Measurements from ENCODE around the gene GOLGA6L9. TPM values are rescaled to one million over a fixed set of nuclear protein-coding genes. Genes with fewer than 3 reads are reported as not detected.
"Not testable (repeated sequence)": the region's sequence is repeated elsewhere in the genome, so short reads cannot be mapped to it uniquely, and the experiment has no call there.

Gene GOLGA6L9, protein sequence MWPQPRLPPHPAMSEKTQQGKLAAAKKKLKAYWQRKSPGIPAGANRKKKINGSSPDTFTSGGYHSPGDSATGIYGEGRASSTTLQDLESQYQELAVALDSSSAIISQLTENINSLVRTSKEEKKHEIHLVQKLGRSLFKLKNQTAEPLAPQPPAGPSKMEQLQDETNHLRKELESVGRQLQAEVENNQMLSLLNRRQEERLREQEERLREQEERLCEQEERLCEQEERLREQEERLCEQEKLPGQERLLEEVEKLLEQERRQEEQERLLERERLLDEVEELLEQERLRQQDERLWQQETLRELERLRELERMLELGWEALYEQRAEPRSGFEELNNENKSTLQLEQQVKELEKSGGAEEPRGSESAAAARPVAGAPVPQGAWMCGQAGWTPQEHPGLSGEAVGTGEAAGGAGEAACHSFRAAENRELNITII
- total RNA-seq: 0.99 TPM
- long read RNA-seq, partial matches to known transcripts: 1 of 1 reads
- long read RNA-seq, other reads (novel, unspliced or antisense): 0 of 1 reads

DNA sequence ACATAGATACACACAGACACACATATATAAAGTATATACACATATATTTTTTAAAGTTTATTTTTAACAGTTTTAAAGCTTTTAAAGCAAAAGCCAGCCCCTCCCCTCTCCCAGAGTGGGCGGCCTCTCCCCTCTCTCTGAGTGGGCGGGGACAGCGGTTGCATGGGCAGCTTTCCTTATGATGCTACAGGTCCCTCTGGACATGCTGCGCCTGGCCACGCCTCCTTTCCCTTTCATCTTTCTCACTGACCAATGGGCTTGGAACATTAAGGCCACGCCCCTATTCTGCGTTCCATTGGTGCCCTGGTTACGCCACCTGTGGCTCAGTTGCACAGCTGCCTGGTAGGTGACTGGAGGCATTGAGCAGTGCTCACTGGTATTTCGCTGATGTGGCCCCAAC, at the start of gene GOLGA6L9:
Gene GOLGA6L9, plus strand, starts transcription at position 124 of the 400 bp plus-strand sequence. Its CDS starts 264 bp downstream, at position 388.
- intact Hi-C loops (cut with micrococcal nuclease); H3K27ac ChIP-seq (replicated peaks); H3K4me1 ChIP-seq; H3K27me3 ChIP-seq (ENCODE audit: low read depth); H3K36me3 ChIP-seq; DNase-seq; H3K4me3 ChIP-seq; H3K9me3 ChIP-seq (replicated peaks): not testable (repeated sequence)

DNA sequence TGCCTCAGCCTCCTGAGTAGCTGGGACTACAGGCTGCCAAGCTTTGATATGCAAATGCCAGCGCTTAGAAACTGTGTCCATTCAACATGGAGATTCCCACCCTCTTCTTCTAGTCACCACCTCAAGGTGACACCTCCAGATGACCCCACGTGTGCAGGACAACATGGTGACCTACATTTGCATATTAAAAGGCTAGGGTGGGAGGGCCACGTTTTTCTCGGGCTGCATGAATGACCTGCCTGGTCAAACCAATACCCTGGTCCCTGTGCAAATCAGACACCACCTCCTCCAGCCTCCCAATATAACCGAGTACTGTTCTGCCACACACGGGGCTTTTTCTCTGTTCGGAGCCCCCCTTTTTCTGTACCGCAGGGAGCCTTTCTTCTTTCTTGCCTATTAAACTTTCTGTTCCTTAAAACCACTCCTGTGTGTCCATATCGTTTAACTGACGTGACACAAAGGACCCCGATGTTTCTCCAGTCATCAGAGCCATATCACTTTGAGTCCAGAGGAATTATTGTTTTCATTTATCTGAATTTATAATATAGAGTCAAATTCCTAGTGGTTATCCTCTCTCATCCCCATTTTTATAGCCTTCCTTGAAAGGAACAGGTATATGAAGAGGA, 48.2 kb upstream of the GOLGA6L9 start:
- H3K4me3 ChIP-seq; intact Hi-C loops (cut with micrococcal nuclease); H3K36me3 ChIP-seq; H3K27ac ChIP-seq (replicated peaks); H3K9me3 ChIP-seq (replicated peaks); H3K4me1 ChIP-seq; DNase-seq; H3K27me3 ChIP-seq (ENCODE audit: low read depth): not testable (repeated sequence)

GRCh38 chr15:82387209-82387608, 42.4 kb upstream of the GOLGA6L9 start:
- DNase-seq; H3K27me3 ChIP-seq (ENCODE audit: low read depth); H3K9me3 ChIP-seq (replicated peaks); H3K4me3 ChIP-seq; intact Hi-C loops (cut with micrococcal nuclease); H3K27ac ChIP-seq (replicated peaks); H3K36me3 ChIP-seq: not testable (repeated sequence)
- peaks cover 10% of the 10 kb centered on the region for H3K4me1 ChIP-seq

DNA sequence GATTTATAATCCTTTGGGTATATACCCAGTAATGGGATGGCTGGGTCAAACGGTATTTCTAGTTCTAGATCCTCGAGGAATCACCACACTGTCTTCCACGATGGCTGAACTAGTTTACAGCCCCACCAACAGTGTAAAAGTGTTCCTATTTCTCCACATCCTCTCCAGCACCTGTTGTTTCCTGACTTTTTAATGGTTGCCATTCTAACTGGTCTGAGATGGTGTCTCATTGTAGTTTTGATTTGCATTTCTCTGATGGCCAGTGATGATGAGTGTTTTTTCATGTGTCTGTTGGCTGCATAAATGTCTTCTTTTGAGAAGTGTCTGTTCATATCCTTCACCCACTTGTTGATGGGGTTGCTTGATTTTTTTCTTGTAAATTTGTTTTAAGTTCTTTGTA, 39.5 kb upstream of the GOLGA6L9 start:
- DNase-seq; H3K36me3 ChIP-seq; intact Hi-C loops (cut with micrococcal nuclease); H3K4me3 ChIP-seq; H3K9me3 ChIP-seq (replicated peaks); H3K27ac ChIP-seq (replicated peaks); H3K27me3 ChIP-seq (ENCODE audit: low read depth): not testable (repeated sequence)
- peaks cover 11% of the 10 kb centered on the region for H3K4me1 ChIP-seq

- intact Hi-C loops (cut with micrococcal nuclease); H3K9me3 ChIP-seq (replicated peaks); H3K27me3 ChIP-seq (ENCODE audit: low read depth); H3K27ac ChIP-seq (replicated peaks); DNase-seq; H3K4me3 ChIP-seq; H3K36me3 ChIP-seq: not testable (repeated sequence)
- peaks cover 11% of the 10 kb centered on the region for H3K4me1 ChIP-seq
These were observed 37.5 kb upstream of the GOLGA6L9 start for GRCh38 chr15:82392077-82392476.

DNA sequence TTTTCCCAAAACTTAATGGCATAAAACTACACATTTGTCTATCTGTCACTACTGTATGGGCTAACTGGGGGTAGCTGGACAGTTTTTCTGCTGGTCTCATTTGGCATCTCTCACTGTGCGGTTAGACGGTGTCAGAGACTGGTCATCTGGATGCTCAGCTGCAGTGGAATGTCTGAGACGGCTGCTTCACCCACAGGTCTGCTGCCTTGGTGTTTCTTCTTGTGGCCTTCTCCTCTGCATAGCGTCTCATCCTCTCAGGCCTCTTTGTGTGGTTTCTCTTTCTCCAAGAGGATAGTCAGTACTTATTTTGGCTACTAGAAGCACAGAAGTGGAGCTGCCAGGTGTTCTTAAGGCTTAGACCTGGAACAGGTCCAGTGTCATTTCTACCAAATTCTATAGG, 35.9 kb upstream of the GOLGA6L9 start:
- no peak for TF ChIP-seq CTCF (IDR thresholded peaks at IDR 0.05; ENCODE audit: borderline replicate concordance)
- no peak for DNase-seq
- H3K4me1 ChIP-seq: peaks cover 11% of the 10 kb centered on the region
- no peak overlapping the region for H3K4me3 ChIP-seq
- intact Hi-C loops (cut with micrococcal nuclease): no loop called here
- H3K36me3 ChIP-seq: no peaks in the 10 kb centered on the region
- peaks cover 8% of the 10 kb centered on the region for H3K9me3 ChIP-seq (replicated peaks)
- H3K27me3 ChIP-seq (ENCODE audit: low read depth): no peaks in the 10 kb centered on the region
- H3K27ac ChIP-seq (replicated peaks): no peak overlapping the region

DNA sequence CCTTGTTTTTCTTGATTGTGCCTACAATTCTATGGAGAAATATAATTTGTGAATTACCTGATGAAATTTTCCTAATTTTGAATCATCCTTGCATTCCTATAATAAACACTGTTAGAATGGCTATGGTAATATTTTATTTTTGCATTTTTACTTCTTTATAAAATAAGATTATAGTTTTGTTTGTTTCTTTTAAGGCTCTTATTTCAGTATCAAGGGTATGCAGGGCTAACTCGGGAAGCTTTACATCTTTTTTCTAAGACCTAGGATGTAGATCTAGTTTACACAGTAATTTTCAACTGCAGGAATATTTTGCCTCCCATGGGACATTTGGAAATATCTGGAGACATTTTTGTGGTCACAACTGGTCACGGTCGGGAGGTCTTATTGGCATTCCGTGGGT, 33.8 kb upstream of the GOLGA6L9 start:
- H3K4me3 ChIP-seq; DNase-seq; H3K9me3 ChIP-seq (replicated peaks); H3K36me3 ChIP-seq; H3K27me3 ChIP-seq (ENCODE audit: low read depth); intact Hi-C loops (cut with micrococcal nuclease); H3K27ac ChIP-seq (replicated peaks): not testable (repeated sequence)
- H3K4me1 ChIP-seq: peaks cover 11% of the 10 kb centered on the region

GRCh38 chr15:82397817-82398216, 31.8 kb upstream of the GOLGA6L9 start:
- no peak overlapping the region for H3K4me3 ChIP-seq
- H3K27ac ChIP-seq (replicated peaks): no peak overlapping the region
- intact Hi-C loops (cut with micrococcal nuclease): no loop called here
- H3K9me3 ChIP-seq (replicated peaks): peaks cover 8% of the 10 kb centered on the region
- no peaks in the 10 kb centered on the region for H3K36me3 ChIP-seq
- no peak for DNase-seq
- no peak for TF ChIP-seq CTCF (IDR thresholded peaks at IDR 0.05; ENCODE audit: borderline replicate concordance)
- H3K27me3 ChIP-seq (ENCODE audit: low read depth): no peaks in the 10 kb centered on the region
- no peaks in the 10 kb centered on the region for H3K4me1 ChIP-seq
